Measurements from ENCODE around the gene C16orf96.

- TF ChIP-seq CTCF (IDR thresholded peaks at IDR 0.05 in 2 of 3, conservative IDR thresholded peaks at IDR 0.05 in 1 of 3; ENCODE audit: borderline replicate concordance in 1 of 3, insufficient read depth in 1 of 3, low read depth in 2 of 3, low read length in 2 of 3), result no peak
- TF ChIP-seq POLR2AphosphoS5 (IDR thresholded peaks at IDR 0.05; ENCODE audit: low read depth, low read length), result no peak
- TF ChIP-seq RAD21 (IDR thresholded peaks at IDR 0.05; ENCODE audit: low read depth), result no peak
- no peak for TF ChIP-seq POLR2A (IDR thresholded peaks at IDR 0.05; ENCODE audit: borderline replicate concordance, extremely low read depth, insufficient read depth, insufficient read length)
- TF ChIP-seq SP1 (IDR thresholded peaks at IDR 0.05; ENCODE audit: low read depth), result no peak
- TF ChIP-seq MAX (IDR thresholded peaks at IDR 0.05), result no peak
- no peak for TF ChIP-seq REST (IDR thresholded peaks at IDR 0.05; ENCODE audit: low read depth)
- no peak for TF ChIP-seq CBX3 (IDR thresholded peaks at IDR 0.05; ENCODE audit: low read depth)
- TF ChIP-seq ZBTB33 (IDR thresholded peaks at IDR 0.05; ENCODE audit: extremely low read depth, insufficient replicate concordance, low read length), result no peak
Measured at GRCh38 chr16:4609200-4610010, 53.3 kb downstream of the C16orf96 start.
